Panc1 (cell line): ENCODE results near the gene AGPS.
"Not testable (repeated sequence)": the region's sequence is repeated elsewhere in the genome, so short reads cannot be mapped to it uniquely, and the experiment has no call there.

ENCODE experiments used
- POLR2AphosphoS5 ChIP-seq: IDR thresholded peaks from 2 replicates; pipeline ENCODE4 v1.6.1; 2012; ENCODE audit warnings: mild to moderate bottlenecking, low read depth, low read length, moderate library complexity
- TCF7L2 ChIP-seq: IDR thresholded peaks from 2 replicates; pipeline ENCODE4 v1.6.1; 2011; ENCODE audit warnings: mild to moderate bottlenecking, low read depth, low read length, inconsistent platforms
- TF ChIP-seq, protein P1 (sequence below): fragments of 450-650 bp; IDR thresholded peaks from 2 replicates; pipeline ENCODE4 v1.5.1; 2017; ENCODE audit warnings: mild to moderate bottlenecking
- TF ChIP-seq, protein P2 (sequence below), 2 experiments: IDR thresholded peaks; 2 replicates each; pipeline ENCODE4 v1.6.1; 2011 to 2012; ENCODE audit warnings: low read depth in 2 of 2, control low read depth in 1 of 2, low read length in 1 of 2, mild to moderate bottlenecking in 1 of 2, moderate library complexity in 1 of 2; ENCODE audit not compliant: insufficient read depth in 1 of 2

DNA sequence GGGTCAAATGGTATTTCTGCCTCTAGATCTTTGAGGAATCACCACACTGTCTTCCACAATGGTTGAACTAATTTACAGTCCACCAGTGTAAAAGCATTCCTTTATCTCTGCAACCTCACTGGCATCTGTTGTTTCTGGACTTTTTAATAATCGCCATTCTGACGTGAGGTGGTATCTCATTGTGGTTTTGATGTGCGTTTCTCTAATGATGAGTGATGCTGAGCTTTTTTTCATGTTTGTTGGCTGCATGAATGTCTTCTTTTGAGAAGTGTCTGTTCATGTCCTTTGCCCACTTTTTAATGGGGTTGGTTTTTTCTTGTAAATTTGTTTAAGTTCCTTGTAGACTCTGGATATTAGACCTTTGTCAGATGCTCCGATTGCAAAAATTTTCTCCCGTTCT is 32.0 kb downstream of the AGPS start:
- TF ChIP-seq, protein P1, sequence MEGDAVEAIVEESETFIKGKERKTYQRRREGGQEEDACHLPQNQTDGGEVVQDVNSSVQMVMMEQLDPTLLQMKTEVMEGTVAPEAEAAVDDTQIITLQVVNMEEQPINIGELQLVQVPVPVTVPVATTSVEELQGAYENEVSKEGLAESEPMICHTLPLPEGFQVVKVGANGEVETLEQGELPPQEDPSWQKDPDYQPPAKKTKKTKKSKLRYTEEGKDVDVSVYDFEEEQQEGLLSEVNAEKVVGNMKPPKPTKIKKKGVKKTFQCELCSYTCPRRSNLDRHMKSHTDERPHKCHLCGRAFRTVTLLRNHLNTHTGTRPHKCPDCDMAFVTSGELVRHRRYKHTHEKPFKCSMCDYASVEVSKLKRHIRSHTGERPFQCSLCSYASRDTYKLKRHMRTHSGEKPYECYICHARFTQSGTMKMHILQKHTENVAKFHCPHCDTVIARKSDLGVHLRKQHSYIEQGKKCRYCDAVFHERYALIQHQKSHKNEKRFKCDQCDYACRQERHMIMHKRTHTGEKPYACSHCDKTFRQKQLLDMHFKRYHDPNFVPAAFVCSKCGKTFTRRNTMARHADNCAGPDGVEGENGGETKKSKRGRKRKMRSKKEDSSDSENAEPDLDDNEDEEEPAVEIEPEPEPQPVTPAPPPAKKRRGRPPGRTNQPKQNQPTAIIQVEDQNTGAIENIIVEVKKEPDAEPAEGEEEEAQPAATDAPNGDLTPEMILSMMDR: not testable (repeated sequence)
- not testable (repeated sequence) for TF ChIP-seq TCF7L2, POLR2AphosphoS5
- TF ChIP-seq, protein P2, sequence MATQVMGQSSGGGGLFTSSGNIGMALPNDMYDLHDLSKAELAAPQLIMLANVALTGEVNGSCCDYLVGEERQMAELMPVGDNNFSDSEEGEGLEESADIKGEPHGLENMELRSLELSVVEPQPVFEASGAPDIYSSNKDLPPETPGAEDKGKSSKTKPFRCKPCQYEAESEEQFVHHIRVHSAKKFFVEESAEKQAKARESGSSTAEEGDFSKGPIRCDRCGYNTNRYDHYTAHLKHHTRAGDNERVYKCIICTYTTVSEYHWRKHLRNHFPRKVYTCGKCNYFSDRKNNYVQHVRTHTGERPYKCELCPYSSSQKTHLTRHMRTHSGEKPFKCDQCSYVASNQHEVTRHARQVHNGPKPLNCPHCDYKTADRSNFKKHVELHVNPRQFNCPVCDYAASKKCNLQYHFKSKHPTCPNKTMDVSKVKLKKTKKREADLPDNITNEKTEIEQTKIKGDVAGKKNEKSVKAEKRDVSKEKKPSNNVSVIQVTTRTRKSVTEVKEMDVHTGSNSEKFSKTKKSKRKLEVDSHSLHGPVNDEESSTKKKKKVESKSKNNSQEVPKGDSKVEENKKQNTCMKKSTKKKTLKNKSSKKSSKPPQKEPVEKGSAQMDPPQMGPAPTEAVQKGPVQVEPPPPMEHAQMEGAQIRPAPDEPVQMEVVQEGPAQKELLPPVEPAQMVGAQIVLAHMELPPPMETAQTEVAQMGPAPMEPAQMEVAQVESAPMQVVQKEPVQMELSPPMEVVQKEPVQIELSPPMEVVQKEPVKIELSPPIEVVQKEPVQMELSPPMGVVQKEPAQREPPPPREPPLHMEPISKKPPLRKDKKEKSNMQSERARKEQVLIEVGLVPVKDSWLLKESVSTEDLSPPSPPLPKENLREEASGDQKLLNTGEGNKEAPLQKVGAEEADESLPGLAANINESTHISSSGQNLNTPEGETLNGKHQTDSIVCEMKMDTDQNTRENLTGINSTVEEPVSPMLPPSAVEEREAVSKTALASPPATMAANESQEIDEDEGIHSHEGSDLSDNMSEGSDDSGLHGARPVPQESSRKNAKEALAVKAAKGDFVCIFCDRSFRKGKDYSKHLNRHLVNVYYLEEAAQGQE (IDR thresholded peaks at IDR 0.05; ENCODE audit: insufficient read depth in 1 of 2, low read depth in 2 of 2, low read length in 1 of 2): not testable (repeated sequence)
